Measurements from ENCODE around the gene PUM2. TPM values are rescaled to one million over a fixed set of nuclear protein-coding genes. Genes with fewer than 3 reads are reported as not detected.

Gene PUM2
- total and polyA plus RNA-seq, 2 of the 8 experiments (the other 6 are each of a cell fraction or from before 2014, with no cell fraction given): 46.6 to 114 TPM

GRCh38 chr2:20235655-20236305, 114.9 kb downstream of the PUM2 start:
- Histone ChIP-seq H2BK15ac (ENCODE audit: low read length) (peak overlapping the region; percentile 98), H3K9me3 (ENCODE audit: insufficient read depth in 2 of 2, low read depth in 1 of 2, low read length in 1 of 2) (no peaks in the 10 kb centered on the region), H3K23me2 (ENCODE audit: low read depth, low read length) (no peaks in the 10 kb centered on the region; the same call in 1 of the 2 replicates), H2AFZ (ENCODE audit: low read length) (0 out of 2 replicates have a peak overlapping the region, but pooled peaks have one; percentile 39), H4K5ac (ENCODE audit: insufficient read length, low read depth, low read length) (no peak overlapping the region), H3K27me3 (replicated peaks in 1 of 4; ENCODE audit: control insufficient read depth in 3 of 4, extremely low read depth in 1 of 4, insufficient read depth in 3 of 4, low read length in 3 of 4) (no peaks in the 10 kb centered on the region), H4K20me1 (replicated peaks in 1 of 2; ENCODE audit: control insufficient read depth in 1 of 2, insufficient read depth in 2 of 2, low read length in 2 of 2) (peaks cover 0 to 2% of the 10 kb centered on the region in 2 experiments), H3K27ac (ENCODE audit: low read depth, low read length) (no peak overlapping the region), H2BK12ac (ENCODE audit: low read depth, low read length) (no peak overlapping the region), H4K91ac (replicated peaks; ENCODE audit: insufficient read length, low read length) (no peak overlapping the region), H3K4ac (replicated peaks; ENCODE audit: insufficient read length, low read depth, low read length) (no peak overlapping the region), H2AK5ac (ENCODE audit: low read depth, low read length) (no peak overlapping the region), H3K56ac (replicated peaks; ENCODE audit: insufficient read length, low read depth, low read length) (no peak overlapping the region), H3K14ac (ENCODE audit: insufficient read length) (no peak overlapping the region), H3K18ac (ENCODE audit: extremely low read depth, low read length) (no peak overlapping the region), H3K79me2 (ENCODE audit: control insufficient read depth in 1 of 2, insufficient read depth in 2 of 2, low read length in 2 of 2) (no peaks in the 10 kb centered on the region), H3K4me2 (ENCODE audit: insufficient read depth in 1 of 2, low read depth in 2 of 2, low read length in 2 of 2) (no peak overlapping the region), H2BK5ac (ENCODE audit: low read depth, low read length) (peak overlapping the region; percentile 24; the same call in 1 of the 2 replicates), H4K8ac (ENCODE audit: extremely low read depth, insufficient read depth, low read length) (no peak overlapping the region; the same call in 1 of the 2 replicates), H2BK20ac (ENCODE audit: low read length) (no peak overlapping the region), H3K36me3 (ENCODE audit: control insufficient read depth in 2 of 4, insufficient read depth in 4 of 4, low read length in 3 of 4) (no peaks in the 10 kb centered on the region), H3K4me3 (ENCODE audit: extremely low read depth in 1 of 4, insufficient read depth in 2 of 4, low read depth in 3 of 4, low read length in 4 of 4) (no peak overlapping the region), H3K4me1 (replicated peaks in 1 of 4; ENCODE audit: control insufficient read depth in 3 of 4, insufficient read depth in 4 of 4, low read length in 3 of 4) (peaks cover 4 to 13% (median 6%) of the 10 kb centered on the region in 4 experiments), H3K9ac (replicated peaks in 1 of 4; ENCODE audit: extremely low read depth in 1 of 4, low read depth in 3 of 4, low read length in 3 of 4) (no peak overlapping the region), H3K79me1 (ENCODE audit: low read depth, low read length) (no peaks in the 10 kb centered on the region), H2BK120ac (replicated peaks; ENCODE audit: low read depth, low read length) (no peak overlapping the region), H3K23ac (ENCODE audit: insufficient read length) (no peak overlapping the region)
- CTCF ChIA-PET (ENCODE audit: partially characterized antibody): interaction anchor here (0.8 to 6.8 kb wide), 5 partner anchors 7 to 141 kb away, joined by 3 to 63 read pairs (median 5); partner anchors contain the start of gene SDC1
- POLR2A ChIA-PET (ENCODE audit: partially characterized antibody): no interaction called here
- DNase-seq (ENCODE audit: low read depth in 1 of 2, low spot score in 2 of 2) (peak in 1 of 2 experiments; percentile 43), FAIRE-seq (no peak)
- WGBS, 2 experiments (ENCODE audit: extremely low coverage in 1 of 2, insufficient coverage in 1 of 2, insufficient read length in 1 of 2, insufficient replicate concordance in 2 of 2, low coverage in 1 of 2, low lambda C conversion rate in 2 of 2, missing lambda C conversion rate in 1 of 2): 89% methylated on average over 10 of the region's 10 CpGs; no CpG with 5 or more reads in 1 of the 2 experiments
- no peak for TF ChIP-seq MAFK (IDR thresholded peaks at IDR 0.05; ENCODE audit: low read depth, low read length)
- no peak for TF ChIP-seq SRF (IDR thresholded peaks at IDR 0.05; ENCODE audit: low read depth, low read length)
- TF ChIP-seq CBX8 (IDR thresholded peaks at IDR 0.05; ENCODE audit: borderline replicate concordance, low read depth, low read length): no peak
- no peak for TF ChIP-seq TAF7 (optimal IDR thresholded peaks at IDR 0.05; ENCODE audit: borderline replicate concordance, low read depth, low read length)
- TF ChIP-seq KDM4A (IDR thresholded peaks at IDR 0.05; ENCODE audit: low read depth, low read length, severe bottlenecking): no peak
- no peak for TF ChIP-seq SUZ12 (IDR thresholded peaks at IDR 0.05; ENCODE audit: low read length)
- TF ChIP-seq HDAC2 (IDR thresholded peaks at IDR 0.05; ENCODE audit: borderline replicate concordance in 1 of 2, low read depth in 2 of 2, low read length in 2 of 2): no peak
- no peak for TF ChIP-seq CBX5 (IDR thresholded peaks at IDR 0.05; ENCODE audit: low read depth, low read length)
- no peak for TF ChIP-seq CTCF (IDR thresholded peaks at IDR 0.05; ENCODE audit: control extremely low read depth in 1 of 3, insufficient read depth in 1 of 3, low read depth in 1 of 3, low read length in 3 of 3)

All from H1 (cell line).